Caco-2 (cell line): Measurements from ENCODE around the gene APH1B. TPM values are rescaled to one million over a fixed set of nuclear protein-coding genes. Genes with fewer than 3 reads are reported as not detected.
A peak's percentile ranks its signal among the peaks of the same experiment; 100 is the strongest.

Experiments used
- BruUV-seq: library from RNA; stranded (reverse); fragments of 400-500 nt; replicated peaks from 2 replicates; lab custom pipeline; 2021; lab: Mats Ljungman, UMichigan
- CTCF ChIA-PET: fragments of 300-600 bp; sonication (Branson Sonifier 250); formaldehyde crosslinking; loops from one replicate; lab custom pipeline; 2022; ENCODE audit warnings: antibody characterized with exemption; lab: Charles Lee
- POLR2A ChIA-PET: fragments of 300-600 bp; sonication (Branson Sonifier 250); formaldehyde crosslinking; loops from one replicate; lab custom pipeline; 2022; ENCODE audit warnings: antibody characterized with exemption; lab: Charles Lee
- DNase-seq, 2 experiments: peaks; one replicate each; pipeline versions ENCODE4 v3.0.0 to v3.0.0-alpha.2; 2020 to 2022
- H3K27me3 ChIP-seq: replicated peaks from 2 replicates; pipeline ENCODE4 v1.6.0; 2011; ENCODE audit warnings: low read length; ENCODE audit not compliant: control insufficient read depth, insufficient read depth
- H3K36me3 ChIP-seq: 2 replicates; pipeline ENCODE4 v1.5.1; 2011; ENCODE audit warnings: low read length; ENCODE audit not compliant: control insufficient read depth, insufficient read depth
- H3K4me1 ChIP-seq: fragments of 250-450 bp; sonication (Bioruptor Pico); 2 replicates; pipeline ENCODE4 v1.5.1; 2020; ENCODE audit warnings: mild to moderate bottlenecking
- H3K4me3 ChIP-seq: 2 replicates; pipeline ENCODE4 v1.5.1; 2011; ENCODE audit warnings: low read depth, mild to moderate bottlenecking, control low read depth, low read length
- H3K9me3 ChIP-seq: fragments of 250-450 bp; sonication (Bioruptor Pico); 2 replicates; pipeline ENCODE4 v1.5.1; 2020; ENCODE audit warnings: mild to moderate bottlenecking, moderate library complexity
- H3K27ac Mint-ChIP-seq: one replicate; pipeline ENCODE4 v1.8.0; 2022; ENCODE audit warnings: mixed read lengths; ENCODE audit not compliant: unreplicated experiment
- H3K27me3 Mint-ChIP-seq: one replicate; pipeline ENCODE4 v1.8.0; 2022; ENCODE audit warnings: mixed read lengths; ENCODE audit not compliant: insufficient read depth, unreplicated experiment
- H3K36me3 Mint-ChIP-seq: one replicate; pipeline ENCODE4 v1.8.0; 2022; ENCODE audit warnings: mild to moderate bottlenecking, mixed read lengths; ENCODE audit not compliant: insufficient read depth, unreplicated experiment
- H3K4me1 Mint-ChIP-seq: one replicate; pipeline ENCODE4 v1.8.0; 2022; ENCODE audit warnings: low read depth, mixed read lengths; ENCODE audit not compliant: unreplicated experiment
- H3K4me3 Mint-ChIP-seq: one replicate; pipeline ENCODE4 v1.8.0; 2022; ENCODE audit warnings: mild to moderate bottlenecking, moderate library complexity, mixed read lengths; ENCODE audit not compliant: unreplicated experiment
- H3K9me3 Mint-ChIP-seq: one replicate; pipeline ENCODE4 v1.8.0; 2022; ENCODE audit warnings: mixed read lengths; ENCODE audit not compliant: unreplicated experiment
- CTCF ChIP-seq, 2 experiments: fragments of 200-600 bp in 1 of 2; IDR thresholded peaks; 1 replicate in 1 of 2; 2 replicates in 1 of 2; pipeline versions ENCODE4 v1.5.1 to v1.8.0; 2011 to 2022; ENCODE audit warnings: antibody characterized with exemption in 1 of 2, control low read depth in 1 of 2, inconsistent platforms in 1 of 2, low read depth in 1 of 2, low read length in 1 of 2, mild to moderate bottlenecking in 1 of 2, moderate library complexity in 1 of 2; ENCODE audit not compliant: insufficient read depth in 1 of 2, severe bottlenecking in 1 of 2, unreplicated experiment in 1 of 2
- intact Hi-C: fragments of 100-400 bp; cut with micrococcal nuclease; formaldehyde crosslinking; loops from one replicate; pipeline ENCODE4 v1.10.0; 2022; ENCODE audit not compliant: unreplicated experiment
- total RNA-seq: library from RNA; stranded (reverse); gene quantifications from 2 replicates; pipeline ENCODE4 v1.2.3, GENCODE V29; 2022

The APH1B gene
- total RNA-seq, 1 experiment from 2014 or later: 17.3 TPM

DNA sequence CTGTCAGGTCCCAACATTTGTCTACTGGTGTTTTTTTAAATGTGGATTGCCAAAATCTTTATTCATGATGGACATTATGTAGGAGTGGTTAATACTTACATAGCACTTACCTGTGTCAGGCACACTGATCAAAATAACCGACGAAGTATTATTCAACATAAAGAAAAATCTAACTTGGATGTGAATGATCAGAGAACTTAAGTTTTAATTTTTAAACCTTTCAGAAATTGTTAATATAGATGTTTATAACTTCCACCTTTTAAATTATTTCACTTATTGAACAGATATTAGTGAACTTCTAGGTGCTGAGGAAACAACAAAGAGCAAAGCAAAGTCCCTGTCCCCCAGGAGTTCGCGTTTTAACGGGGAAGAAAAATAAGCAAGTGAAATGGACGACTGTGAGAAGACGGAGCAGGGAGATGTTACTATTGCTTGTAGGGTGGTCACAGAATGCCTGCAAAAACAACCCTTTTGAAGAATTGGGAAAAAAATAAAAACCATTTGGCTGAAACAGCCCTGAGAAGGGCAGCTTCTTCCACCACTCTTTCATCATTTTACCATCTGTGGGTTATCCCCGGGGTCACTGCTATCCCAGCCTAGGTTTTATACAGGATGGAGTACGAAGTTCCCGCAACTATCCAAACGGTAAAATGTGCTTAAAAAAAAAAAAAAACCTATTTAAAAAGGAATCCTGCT lies 915 bp upstream of the APH1B start:
- no peak for TF ChIP-seq CTCF (IDR thresholded peaks at IDR 0.05; ENCODE audit: insufficient read depth in 1 of 2, low read depth in 1 of 2, low read length in 1 of 2, severe bottlenecking in 1 of 2, unreplicated experiment in 1 of 2)
- Histone ChIP-seq H3K36me3 (no peaks in the 10 kb centered on the region), H3K27me3 (no peaks in the 10 kb centered on the region), H3K9me3 (0 out of 2 replicates have a peak, but pooled peaks cover 7% of the 10 kb centered on the region), H3K4me3 (peak overlapping the region; percentile 76), H3K4me1 (no peaks in the 10 kb centered on the region)
- H3K36me3 Mint-ChIP-seq: peaks cover 6% of the 10 kb centered on the region
- CTCF ChIA-PET: interaction anchor here (1.3 kb wide), 1 partner anchor 229 kb away, joined by 4 read pairs; no protein-coding TSS in a partner anchor
- intact Hi-C loops: loop anchor here (1.0 to 2.0 kb wide), 2 partner anchors 87 to 118 kb away; partner anchors contain the start of gene RAB8B
- TSS peak; percentile 94 for BruUV-seq
- peak overlapping the region; percentile 81 for H3K4me3 Mint-ChIP-seq
- no peaks in the 10 kb centered on the region for H3K9me3 Mint-ChIP-seq
- peak overlapping the region; percentile 31 for H3K27ac Mint-ChIP-seq
- POLR2A ChIA-PET: interaction anchor here (0.5 to 1.1 kb wide), 5 partner anchors 12 to 260 kb away, joined by 4 to 5 read pairs (median 4); no protein-coding TSS in a partner anchor
- peaks cover 19% of the 10 kb centered on the region for H3K4me1 Mint-ChIP-seq
- no peaks in the 10 kb centered on the region for H3K27me3 Mint-ChIP-seq
- no peak for DNase-seq

GRCh38 chr15:63277893-63278456 lies 570 bp downstream of the APH1B start:
- CTCF ChIA-PET: interaction anchor here (0.6 kb wide), 1 partner anchor 188 kb away, joined by 3 read pairs; no protein-coding TSS in a partner anchor

More at GRCh38 chr15:63277893-63278456, 570 bp downstream of the APH1B start:
- H3K4me3 Mint-ChIP-seq: peak overlapping the region; percentile 81
- H3K9me3 Mint-ChIP-seq: no peaks in the 10 kb centered on the region
- Histone ChIP-seq H3K4me1 (no peaks in the 10 kb centered on the region), H3K4me3 (peak overlapping the region; percentile 76), H3K36me3 (no peaks in the 10 kb centered on the region), H3K27me3 (no peaks in the 10 kb centered on the region), H3K9me3 (0 out of 2 replicates have a peak, but pooled peaks cover 3% of the 10 kb centered on the region)
- no peak for TF ChIP-seq CTCF (IDR thresholded peaks at IDR 0.05; ENCODE audit: insufficient read depth in 1 of 2, low read depth in 1 of 2, low read length in 1 of 2, severe bottlenecking in 1 of 2, unreplicated experiment in 1 of 2)
- intact Hi-C loops: loop anchor here (1.0 to 2.0 kb wide), 2 partner anchors 89 to 119 kb away; partner anchors contain the start of gene RAB8B
- peaks cover 19% of the 10 kb centered on the region for H3K4me1 Mint-ChIP-seq
- peak; percentile 33 to 43 for DNase-seq
- peak overlapping the region; percentile 42 for H3K27ac Mint-ChIP-seq
- POLR2A ChIA-PET: interaction anchor here (0.6 to 1.0 kb wide), 3 partner anchors 40 to 110 kb away, joined by 3 to 5 read pairs (median 3); no protein-coding TSS in a partner anchor
- BruUV-seq: TSS peak; percentile 51
- peaks cover 6% of the 10 kb centered on the region for H3K36me3 Mint-ChIP-seq
- no peaks in the 10 kb centered on the region for H3K27me3 Mint-ChIP-seq
